Thyroid gland (tissue), 4 donors: Measurements from ENCODE around the gene CCDC87. TPM values are rescaled to one million over a fixed set of nuclear protein-coding genes. Genes with fewer than 3 reads are reported as not detected.

ENCODE experiments used
- DNase-seq, 2 donors: peaks; one replicate each; pipeline ENCODE4 v3.0.0-alpha.2; 2019
- H3K27ac ChIP-seq, 3 donors: fragments of 200-600 bp; sonication (generic); 1 replicate in 2 of 3; 2 replicates in 1 of 3; pipeline ENCODE4 v1.5.1; 2016 to 2019; ENCODE audit warnings: mild to moderate bottlenecking in 1 of 3, moderate library complexity in 1 of 3
- H3K27me3 ChIP-seq: fragments of 200-600 bp; sonication (generic); one replicate; pipeline ENCODE4 v1.5.1; 2019
- H3K36me3 ChIP-seq, 2 donors: fragments of 200-600 bp; sonication (generic); one replicate each; pipeline ENCODE4 v1.5.1; 2016 to 2019
- H3K4me1 ChIP-seq, 2 donors: fragments of 200-600 bp; sonication (generic); one replicate each; pipeline ENCODE4 v1.5.1; 2017 to 2019
- H3K4me3 ChIP-seq, 3 donors: fragments of 200-600 bp; sonication (generic); replicated peaks in 1 of 3; 1 replicate in 2 of 3; 2 replicates in 1 of 3; pipeline ENCODE4 v1.5.1; 2016; ENCODE audit warnings: mild to moderate bottlenecking in 1 of 3
- H3K9me3 ChIP-seq: fragments of 200-600 bp; sonication (generic); one replicate; pipeline ENCODE4 v1.5.1; 2017
- CTCF ChIP-seq, 6 experiments: fragments of 200-600 bp in 3 of 6; fragments of 450-650 bp in 3 of 6; sonication (generic) in 3 of 6; IDR thresholded peaks; one replicate each; pipeline ENCODE4 v1.5.1; 2016 to 2019; ENCODE audit warnings: antibody characterized with exemption in 6 of 6, mild to moderate bottlenecking in 2 of 6, inconsistent platforms in 1 of 6, moderate library complexity in 1 of 6
- POLR2A ChIP-seq, 2 donors: fragments of 450-650 bp; IDR thresholded peaks; one replicate each; pipeline ENCODE4 v1.6.1; 2017; ENCODE audit warnings: antibody characterized with exemption in 2 of 2, mild to moderate bottlenecking in 2 of 2, moderate library complexity in 1 of 2
- WGBS, 2 donors: methylation state at CpG; one replicate each; pipeline ENCODE4 v1.1.5; 2017; 5-methylcytosine and 5-hydroxymethylcytosine counted together
- intact Hi-C: fragments of 100-400 bp; cut with DNase I; formaldehyde crosslinking; loops from one replicate; pipeline ENCODE4 v1.15.1; 2023
- total RNA-seq, 4 donors: library from RNA; depleted of rRNA; stranded (reverse); fragments of >200 nt; gene quantifications; one replicate each; pipeline ENCODE4 v1.2.3, GENCODE V29; 2016

CCDC87 gene
- total RNA-seq, 4 donors from 2014 or later: 0.92 to 2.1 (median 1.1) TPM

DNA sequence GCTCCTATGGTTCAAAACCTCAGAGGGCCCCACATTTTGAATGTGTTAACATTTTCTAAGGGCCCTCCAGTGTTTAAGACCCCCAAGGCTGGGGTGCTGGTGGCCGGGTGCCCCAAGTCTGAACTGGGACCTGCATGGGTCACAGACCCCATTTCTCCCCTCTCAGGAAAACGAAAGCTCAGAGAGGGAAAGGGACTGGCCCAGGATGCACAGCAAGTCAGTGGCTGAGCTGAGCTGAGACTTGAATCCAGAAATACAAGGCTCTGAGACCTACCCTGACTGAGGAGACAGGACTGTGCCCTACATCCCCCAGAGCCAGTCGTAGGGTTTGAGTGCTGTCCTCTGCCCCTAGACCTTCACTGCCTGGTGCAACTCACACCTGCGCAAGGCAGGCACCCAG is 42.0 kb downstream of the CCDC87 start:
- DNase-seq: no peak
- no peak overlapping the region for H3K27ac ChIP-seq
- H3K4me3 ChIP-seq: no peak overlapping the region
- H3K9me3 ChIP-seq: no peaks in the 10 kb centered on the region
- no peaks in the 10 kb centered on the region for H3K27me3 ChIP-seq
- intact Hi-C loops: no loop called here
- no peaks in the 10 kb centered on the region for H3K36me3 ChIP-seq
- TF ChIP-seq CTCF (IDR thresholded peaks at IDR 0.05) (no peak), POLR2A (IDR thresholded peaks at IDR 0.05) (no peak)
- 77 to 88% methylated on average over 4 of the region's 4 CpGs for WGBS, 2 donors
- H3K4me1 ChIP-seq: peaks cover 5 to 9% of the 10 kb centered on the region in 2 donors

- Histone ChIP-seq H3K27me3 (no peaks in the 10 kb centered on the region), H3K4me1 (peaks cover 12 to 15% of the 10 kb centered on the region in 2 donors), H3K9me3 (no peaks in the 10 kb centered on the region), H3K27ac (no peak overlapping the region), H3K36me3 (no peaks in the 10 kb centered on the region), H3K4me3 (no peak overlapping the region)
- TF ChIP-seq CTCF (IDR thresholded peaks at IDR 0.05): no peak
- DNase-seq: no peak
- WGBS, 2 donors: 92 to 97% methylated on average over 3 of the region's 3 CpGs
- intact Hi-C loops: no loop called here
These were observed 43.2 kb downstream of the CCDC87 start for GRCh38 chr11:66549696-66550095.

DNA sequence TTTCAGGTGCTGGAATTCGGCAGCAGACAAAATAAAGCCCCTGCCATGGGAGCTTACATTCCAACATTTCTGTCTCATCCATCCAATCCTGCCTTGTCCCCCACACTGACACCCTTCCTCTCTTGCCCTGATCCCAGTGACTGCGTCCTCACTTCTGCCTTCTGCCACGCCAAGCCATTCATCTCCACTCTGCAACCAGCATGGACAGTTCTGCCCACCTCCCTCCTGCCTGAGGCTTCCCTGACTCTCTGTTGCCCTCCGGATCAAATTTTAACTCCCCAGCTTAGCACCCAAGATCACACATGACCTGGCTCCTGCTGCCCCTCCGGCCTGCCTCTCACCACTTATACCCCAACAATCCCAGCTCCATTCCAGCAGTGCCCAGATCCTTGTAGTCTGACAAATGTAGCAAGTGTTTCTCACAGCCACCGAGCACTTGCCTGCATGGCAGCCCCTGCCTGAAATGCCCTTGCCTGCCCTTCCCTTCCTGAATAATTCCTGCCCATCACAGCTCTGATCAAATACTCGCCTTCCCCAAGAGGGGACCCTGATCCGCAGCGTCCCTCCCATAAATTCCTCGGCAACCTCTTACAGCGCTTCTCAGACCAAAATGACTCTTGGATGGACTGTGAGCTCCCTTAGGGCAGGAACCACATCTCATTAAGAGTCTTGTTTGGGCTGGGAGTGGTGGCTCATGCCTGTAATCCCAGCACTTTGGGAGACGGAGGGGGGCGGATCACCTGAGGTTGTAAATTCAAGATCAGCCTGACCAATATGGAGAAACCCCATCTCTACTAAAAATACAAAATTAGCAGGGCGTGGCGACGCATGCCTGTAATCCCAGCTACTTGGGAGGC is 43.9 kb downstream of the CCDC87 start:
- no peak overlapping the region for H3K27ac ChIP-seq
- peaks cover 14 to 15% of the 10 kb centered on the region in 2 donors for H3K4me1 ChIP-seq
- TF ChIP-seq CTCF (IDR thresholded peaks at IDR 0.05) (no peak), POLR2A (IDR thresholded peaks at IDR 0.05) (no peak)
- no peaks in the 10 kb centered on the region for H3K36me3 ChIP-seq
- no peaks in the 10 kb centered on the region for H3K9me3 ChIP-seq
- WGBS, 2 donors: 59 to 60% methylated on average over 16 of the region's 16 CpGs
- intact Hi-C loops: no loop called here
- no peak overlapping the region for H3K4me3 ChIP-seq
- H3K27me3 ChIP-seq: no peaks in the 10 kb centered on the region
- no peak for DNase-seq

DNA sequence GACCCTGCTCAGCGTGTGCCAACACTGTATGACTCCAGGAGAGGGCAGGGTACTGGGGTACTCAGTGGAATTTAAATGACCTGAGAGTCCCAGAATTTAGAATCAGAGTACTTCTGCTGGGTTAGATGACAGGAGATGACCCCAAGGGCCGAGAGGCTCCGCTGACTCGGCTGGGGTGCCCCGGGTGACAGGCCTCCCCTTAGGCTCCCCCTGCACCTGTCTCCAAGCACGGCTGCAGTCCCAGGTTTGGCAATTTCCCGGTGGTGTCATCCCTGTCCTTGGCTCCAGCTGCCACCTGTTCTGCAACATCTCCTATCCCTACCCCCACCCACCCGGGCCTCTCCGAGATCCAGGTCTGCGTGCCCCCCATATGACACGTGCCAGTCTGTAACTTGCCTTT is 44.8 kb downstream of the CCDC87 start:
- intact Hi-C loops: no loop called here
- WGBS, 2 donors: 54 to 57% methylated on average over 11 of the region's 11 CpGs
- Histone ChIP-seq H3K4me3 (no peak overlapping the region), H3K9me3 (no peaks in the 10 kb centered on the region), H3K27ac (no peak overlapping the region), H3K27me3 (no peaks in the 10 kb centered on the region), H3K4me1 (peaks cover 15 to 16% of the 10 kb centered on the region in 2 donors), H3K36me3 (no peaks in the 10 kb centered on the region)
- TF ChIP-seq CTCF (IDR thresholded peaks at IDR 0.05) (no peak), POLR2A (IDR thresholded peaks at IDR 0.05) (no peak)
- DNase-seq: no peak

- intact Hi-C loops: no loop called here
- WGBS, 2 donors: 32 to 45% methylated on average over 5 of the region's 5 CpGs
- Histone ChIP-seq H3K9me3 (no peaks in the 10 kb centered on the region), H3K4me3 (no peak overlapping the region), H3K4me1 (peaks cover 15 to 16% of the 10 kb centered on the region in 2 donors), H3K36me3 (no peaks in the 10 kb centered on the region), H3K27me3 (no peaks in the 10 kb centered on the region), H3K27ac (no peak overlapping the region)
- no peak for DNase-seq
- TF ChIP-seq POLR2A (IDR thresholded peaks at IDR 0.05) (no peak), CTCF (IDR thresholded peaks at IDR 0.05) (no peak)
These were observed 45.2 kb downstream of the CCDC87 start for GRCh38 chr11:66547662-66548009.
